ENCODE data around the gene SPOCK1. TPM values are rescaled to one million over a fixed set of nuclear protein-coding genes. Genes with fewer than 3 reads are reported as not detected.

Gene SPOCK1
- total and polyA plus RNA-seq, 9 of the 15 experiments (the other 6 are each of a cell fraction or from before 2014, with no cell fraction given), result 0.01 to 0.35 (median 0.04) TPM; not detected in 6

DNA sequence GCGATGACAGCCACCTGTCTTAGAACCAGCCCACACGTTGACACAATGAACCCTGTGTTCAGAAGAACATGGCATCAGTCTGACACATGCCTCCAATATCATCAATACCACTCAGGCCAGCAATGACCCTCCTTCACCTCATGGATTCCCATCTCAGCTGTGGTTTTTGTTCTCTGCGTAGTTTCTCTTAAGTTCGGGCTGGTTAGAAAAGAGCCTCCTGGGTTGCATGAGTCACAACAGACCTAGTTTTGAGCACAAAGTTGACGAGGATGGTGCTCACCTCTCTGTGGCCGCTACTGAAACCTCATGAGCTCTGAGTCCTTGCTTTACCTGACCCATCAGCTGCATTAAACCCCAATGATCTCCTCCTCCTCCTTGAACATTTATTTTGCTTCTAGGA lies 299.9 kb downstream of the SPOCK1 start:
- Histone ChIP-seq H3K9me3 (replicated peaks; ENCODE audit: control insufficient read depth, insufficient read depth, low read depth, low read length) (no peaks in the 10 kb centered on the region), H3K79me2 (ENCODE audit: control insufficient read depth, insufficient read depth, low read length) (no peaks in the 10 kb centered on the region), H3K27ac (ENCODE audit: extremely low read depth, low read depth, low read length) (no peak overlapping the region), H3K4me3 (no peak overlapping the region), H4K20me1 (replicated peaks; ENCODE audit: control insufficient read depth, insufficient read depth, low read length) (no peaks in the 10 kb centered on the region), H3K36me3 (ENCODE audit: control insufficient read depth, insufficient read depth, low read length) (no peaks in the 10 kb centered on the region), H3K9me1 (ENCODE audit: control insufficient read depth, insufficient read depth, low read length) (no peaks in the 10 kb centered on the region), H3K9ac (ENCODE audit: insufficient read depth in 1 of 2, low read depth in 2 of 2, low read length in 2 of 2) (no peak overlapping the region), H2AFZ (ENCODE audit: low read depth, low read length) (no peak overlapping the region), H3K4me2 (ENCODE audit: insufficient read depth, low read length) (no peak overlapping the region), H3K27me3 (ENCODE audit: control insufficient read depth in 2 of 2, insufficient read depth in 2 of 2, low read length in 2 of 2) (no peaks in the 10 kb centered on the region), H3K4me1 (replicated peaks in 1 of 2; ENCODE audit: control insufficient read depth in 2 of 2, insufficient read depth in 2 of 2, low read length in 2 of 2) (no peaks in the 10 kb centered on the region)
- WGBS (ENCODE audit: insufficient coverage, low coverage, missing lambda C conversion rate), result under 1% methylated on average over 6 of the region's 6 CpGs
- BruUV-seq (replicated peaks), result no TSS peak
- FAIRE-seq (no peak), ATAC-seq (no peak), DNase-seq (ENCODE audit: extremely low read depth in 1 of 4, low spot score in 3 of 4) (no peak)
- CTCF ChIA-PET (ENCODE audit: low intra/inter-chr PET ratio), result no interaction called here
- intact Hi-C loops (cut with micrococcal nuclease), result no loop called here
- POLR2A ChIA-PET, result no interaction called here
- in situ Hi-C loops (cut with MboI), result no loop called here
- TF ChIP-seq SLC30A9 (CRISPR knock-in tag; IDR thresholded peaks at IDR 0.05), result no peak
- TF ChIP-seq, protein P1, sequence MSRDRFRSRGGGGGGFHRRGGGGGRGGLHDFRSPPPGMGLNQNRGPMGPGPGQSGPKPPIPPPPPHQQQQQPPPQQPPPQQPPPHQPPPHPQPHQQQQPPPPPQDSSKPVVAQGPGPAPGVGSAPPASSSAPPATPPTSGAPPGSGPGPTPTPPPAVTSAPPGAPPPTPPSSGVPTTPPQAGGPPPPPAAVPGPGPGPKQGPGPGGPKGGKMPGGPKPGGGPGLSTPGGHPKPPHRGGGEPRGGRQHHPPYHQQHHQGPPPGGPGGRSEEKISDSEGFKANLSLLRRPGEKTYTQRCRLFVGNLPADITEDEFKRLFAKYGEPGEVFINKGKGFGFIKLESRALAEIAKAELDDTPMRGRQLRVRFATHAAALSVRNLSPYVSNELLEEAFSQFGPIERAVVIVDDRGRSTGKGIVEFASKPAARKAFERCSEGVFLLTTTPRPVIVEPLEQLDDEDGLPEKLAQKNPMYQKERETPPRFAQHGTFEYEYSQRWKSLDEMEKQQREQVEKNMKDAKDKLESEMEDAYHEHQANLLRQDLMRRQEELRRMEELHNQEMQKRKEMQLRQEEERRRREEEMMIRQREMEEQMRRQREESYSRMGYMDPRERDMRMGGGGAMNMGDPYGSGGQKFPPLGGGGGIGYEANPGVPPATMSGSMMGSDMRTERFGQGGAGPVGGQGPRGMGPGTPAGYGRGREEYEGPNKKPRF (IDR thresholded peaks at IDR 0.05; ENCODE audit: low read depth, low read length), result no peak
- TF ChIP-seq PCBP2 (IDR thresholded peaks at IDR 0.05; ENCODE audit: low read depth, low read length, poor library complexity, severe bottlenecking), result no peak
- no peak for TF ChIP-seq ERF (CRISPR knock-in tag; IDR thresholded peaks at IDR 0.05)
- TF ChIP-seq, protein P2, sequence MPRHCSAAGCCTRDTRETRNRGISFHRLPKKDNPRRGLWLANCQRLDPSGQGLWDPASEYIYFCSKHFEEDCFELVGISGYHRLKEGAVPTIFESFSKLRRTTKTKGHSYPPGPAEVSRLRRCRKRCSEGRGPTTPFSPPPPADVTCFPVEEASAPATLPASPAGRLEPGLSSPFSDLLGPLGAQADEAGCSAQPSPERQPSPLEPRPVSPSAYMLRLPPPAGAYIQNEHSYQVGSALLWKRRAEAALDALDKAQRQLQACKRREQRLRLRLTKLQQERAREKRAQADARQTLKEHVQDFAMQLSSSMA (CRISPR knock-in tag; IDR thresholded peaks at IDR 0.05), result no peak
- TF ChIP-seq, protein P3, sequence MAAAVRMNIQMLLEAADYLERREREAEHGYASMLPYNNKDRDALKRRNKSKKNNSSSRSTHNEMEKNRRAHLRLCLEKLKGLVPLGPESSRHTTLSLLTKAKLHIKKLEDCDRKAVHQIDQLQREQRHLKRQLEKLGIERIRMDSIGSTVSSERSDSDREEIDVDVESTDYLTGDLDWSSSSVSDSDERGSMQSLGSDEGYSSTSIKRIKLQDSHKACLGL (CRISPR knock-in tag; IDR thresholded peaks at IDR 0.05; ENCODE audit: borderline replicate concordance, poor library complexity, severe bottlenecking), result no peak
- no peak for TF ChIP-seq ZNF445 (CRISPR knock-in tag; IDR thresholded peaks at IDR 0.05; ENCODE audit: low read depth)
- TF ChIP-seq, protein P4, sequence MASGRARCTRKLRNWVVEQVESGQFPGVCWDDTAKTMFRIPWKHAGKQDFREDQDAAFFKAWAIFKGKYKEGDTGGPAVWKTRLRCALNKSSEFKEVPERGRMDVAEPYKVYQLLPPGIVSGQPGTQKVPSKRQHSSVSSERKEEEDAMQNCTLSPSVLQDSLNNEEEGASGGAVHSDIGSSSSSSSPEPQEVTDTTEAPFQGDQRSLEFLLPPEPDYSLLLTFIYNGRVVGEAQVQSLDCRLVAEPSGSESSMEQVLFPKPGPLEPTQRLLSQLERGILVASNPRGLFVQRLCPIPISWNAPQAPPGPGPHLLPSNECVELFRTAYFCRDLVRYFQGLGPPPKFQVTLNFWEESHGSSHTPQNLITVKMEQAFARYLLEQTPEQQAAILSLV (tag; IDR thresholded peaks at IDR 0.05), result no peak
- TF ChIP-seq, protein P5, sequence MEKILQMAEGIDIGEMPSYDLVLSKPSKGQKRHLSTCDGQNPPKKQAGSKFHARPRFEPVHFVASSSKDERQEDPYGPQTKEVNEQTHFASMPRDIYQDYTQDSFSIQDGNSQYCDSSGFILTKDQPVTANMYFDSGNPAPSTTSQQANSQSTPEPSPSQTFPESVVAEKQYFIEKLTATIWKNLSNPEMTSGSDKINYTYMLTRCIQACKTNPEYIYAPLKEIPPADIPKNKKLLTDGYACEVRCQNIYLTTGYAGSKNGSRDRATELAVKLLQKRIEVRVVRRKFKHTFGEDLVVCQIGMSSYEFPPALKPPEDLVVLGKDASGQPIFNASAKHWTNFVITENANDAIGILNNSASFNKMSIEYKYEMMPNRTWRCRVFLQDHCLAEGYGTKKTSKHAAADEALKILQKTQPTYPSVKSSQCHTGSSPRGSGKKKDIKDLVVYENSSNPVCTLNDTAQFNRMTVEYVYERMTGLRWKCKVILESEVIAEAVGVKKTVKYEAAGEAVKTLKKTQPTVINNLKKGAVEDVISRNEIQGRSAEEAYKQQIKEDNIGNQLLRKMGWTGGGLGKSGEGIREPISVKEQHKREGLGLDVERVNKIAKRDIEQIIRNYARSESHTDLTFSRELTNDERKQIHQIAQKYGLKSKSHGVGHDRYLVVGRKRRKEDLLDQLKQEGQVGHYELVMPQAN (IDR thresholded peaks at IDR 0.05; ENCODE audit: borderline replicate concordance), result no peak
- TF ChIP-seq ZNF76 (CRISPR knock-in tag; IDR thresholded peaks at IDR 0.05; ENCODE audit: borderline replicate concordance), result no peak
- no peak for TF ChIP-seq FOXA1 (IDR thresholded peaks at IDR 0.05; ENCODE audit: borderline replicate concordance)
- no peak for TF ChIP-seq HNRNPUL1 (IDR thresholded peaks at IDR 0.05; ENCODE audit: low read length)
- no peak for TF ChIP-seq MAZ (CRISPR knock-in tag; conservative IDR thresholded peaks at IDR 0.05 in 1 of 2, IDR thresholded peaks at IDR 0.05 in 1 of 2)
- TF ChIP-seq, protein P6, sequence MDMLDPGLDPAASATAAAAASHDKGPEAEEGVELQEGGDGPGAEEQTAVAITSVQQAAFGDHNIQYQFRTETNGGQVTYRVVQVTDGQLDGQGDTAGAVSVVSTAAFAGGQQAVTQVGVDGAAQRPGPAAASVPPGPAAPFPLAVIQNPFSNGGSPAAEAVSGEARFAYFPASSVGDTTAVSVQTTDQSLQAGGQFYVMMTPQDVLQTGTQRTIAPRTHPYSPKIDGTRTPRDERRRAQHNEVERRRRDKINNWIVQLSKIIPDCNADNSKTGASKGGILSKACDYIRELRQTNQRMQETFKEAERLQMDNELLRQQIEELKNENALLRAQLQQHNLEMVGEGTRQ (CRISPR knock-in tag; IDR thresholded peaks at IDR 0.05), result no peak
- TF ChIP-seq PTRF (tag; IDR thresholded peaks at IDR 0.05), result no peak
- TF ChIP-seq ZNF143 (CRISPR knock-in tag; IDR thresholded peaks at IDR 0.05), result no peak
